Measurements from ENCODE around the gene NCAPG2.

The NCAPG2 gene

DNA sequence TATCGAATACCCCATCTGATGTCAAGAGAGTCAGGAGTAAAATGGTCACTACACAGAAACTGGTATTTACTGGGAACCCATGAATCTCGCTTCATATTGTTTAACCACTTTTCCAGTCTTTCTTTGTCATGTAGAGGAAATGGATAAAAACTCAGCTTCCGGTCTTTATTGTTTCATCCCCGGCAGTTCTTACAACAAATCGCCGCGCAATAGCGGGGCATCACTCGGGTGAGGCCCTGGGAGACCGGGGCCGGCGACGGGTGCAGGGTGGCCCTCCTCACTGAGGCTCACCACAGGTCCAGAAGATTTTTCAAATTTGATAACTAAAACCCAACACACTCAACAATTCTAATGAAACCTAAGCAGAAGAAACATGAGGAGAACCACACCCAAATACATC, 81.4 kb downstream of the NCAPG2 start:
- no peak for DNase-seq

DNA sequence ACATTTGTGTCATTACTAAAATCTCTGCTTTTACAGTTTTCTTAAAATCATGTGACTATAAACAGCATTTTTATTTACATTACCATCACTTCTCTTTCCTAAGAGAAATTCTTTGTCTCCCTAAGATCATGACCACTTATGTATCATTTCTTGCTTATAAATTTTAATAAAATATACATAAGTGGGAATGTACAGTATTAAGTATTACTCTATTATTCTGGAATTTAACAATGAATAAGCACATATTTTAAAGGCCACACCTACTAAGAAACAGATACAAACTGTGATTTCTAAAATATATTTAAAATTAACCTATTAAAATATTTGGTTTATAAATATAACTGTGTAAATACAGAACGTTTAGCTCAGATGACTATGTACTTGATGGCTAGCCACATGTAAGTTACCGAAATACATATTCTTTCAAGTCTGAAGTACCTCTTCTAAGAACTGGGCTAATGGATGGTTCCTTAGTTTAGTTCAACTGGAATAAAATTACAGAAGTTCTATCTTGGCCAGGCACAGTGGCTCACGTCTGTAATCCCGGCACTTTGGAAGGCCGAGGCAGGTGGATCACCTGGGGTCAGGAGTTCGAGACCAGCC, 83.7 kb downstream of the NCAPG2 start:
- DNase-seq, result no peak

DNA sequence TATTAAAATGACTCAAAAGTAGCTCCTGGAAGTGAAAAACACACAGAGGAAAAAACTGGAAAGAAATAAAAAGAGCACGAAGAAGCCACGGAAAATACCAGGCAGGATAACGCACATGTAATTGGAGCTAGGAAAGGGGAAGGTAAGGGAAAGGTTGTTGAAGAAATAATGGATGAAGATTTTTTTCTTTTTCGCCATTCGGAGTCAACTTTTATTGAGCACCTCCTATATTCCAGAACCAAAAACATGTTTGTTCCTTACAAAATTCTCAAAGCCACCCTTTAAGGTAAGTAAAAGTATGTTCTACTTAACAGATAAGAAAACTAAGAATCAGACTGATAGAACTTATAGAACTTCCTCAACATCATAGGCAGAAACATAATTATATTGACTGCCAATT, 84.2 kb downstream of the NCAPG2 start:
- no peak for DNase-seq

DNA sequence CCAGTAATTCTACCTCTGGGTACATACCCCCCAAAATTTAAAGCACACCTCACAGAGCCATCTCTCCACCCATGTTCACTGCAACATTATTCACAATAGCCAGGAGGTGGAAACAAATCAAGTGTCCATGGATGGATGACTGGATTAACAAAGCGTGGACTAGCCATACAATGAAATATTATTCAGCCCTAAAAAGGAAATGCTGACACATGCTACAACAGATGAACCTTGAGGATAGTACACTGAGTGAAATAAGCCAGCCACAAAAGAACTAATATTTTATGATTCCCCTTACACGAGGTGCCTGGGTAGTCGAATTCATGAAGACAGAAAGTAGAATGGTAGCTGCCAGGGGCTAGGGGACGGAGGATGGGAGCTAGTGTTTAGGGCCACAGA, 85.9 kb downstream of the NCAPG2 start:
- no peak for DNase-seq

DNA sequence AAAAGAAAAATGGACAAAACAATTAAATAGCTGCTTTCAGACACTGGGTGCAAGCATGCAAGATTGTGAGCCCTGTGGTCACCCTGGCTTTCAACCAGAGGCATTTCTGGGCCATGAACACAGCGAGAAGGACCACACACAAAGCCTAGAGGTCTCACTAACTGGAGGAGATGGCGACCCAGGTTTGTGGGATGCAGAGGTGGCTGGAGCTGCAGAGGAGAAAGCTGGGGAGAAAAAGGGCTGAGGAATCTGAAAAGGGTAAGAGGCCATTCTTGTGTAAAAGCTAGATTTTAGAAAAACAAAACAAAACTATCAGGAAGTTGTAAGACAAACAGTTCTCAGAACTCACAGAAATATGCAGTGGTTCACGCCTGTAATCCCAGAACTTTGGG, 86.9 kb downstream of the NCAPG2 start:
- DNase-seq, result no peak

DNA sequence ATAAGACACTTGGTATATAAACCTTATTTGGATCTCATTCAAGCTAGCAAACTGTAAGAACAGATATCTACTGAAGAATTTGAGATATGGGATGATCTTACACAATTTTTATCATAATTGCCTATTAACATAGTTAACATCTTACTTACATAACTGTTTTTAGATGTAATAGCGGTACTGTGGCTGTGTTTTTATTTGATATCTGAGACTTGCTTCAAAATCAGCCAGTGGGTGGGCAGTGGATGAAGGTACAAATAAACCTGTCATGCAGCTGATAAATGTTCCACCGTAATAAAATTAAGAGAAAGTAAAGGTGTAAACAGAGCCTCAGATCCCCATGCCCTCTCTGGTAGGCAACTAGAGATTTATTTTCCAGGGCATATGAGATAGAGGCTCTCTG, 88.6 kb downstream of the NCAPG2 start:
- DNase-seq, result no peak

DNA sequence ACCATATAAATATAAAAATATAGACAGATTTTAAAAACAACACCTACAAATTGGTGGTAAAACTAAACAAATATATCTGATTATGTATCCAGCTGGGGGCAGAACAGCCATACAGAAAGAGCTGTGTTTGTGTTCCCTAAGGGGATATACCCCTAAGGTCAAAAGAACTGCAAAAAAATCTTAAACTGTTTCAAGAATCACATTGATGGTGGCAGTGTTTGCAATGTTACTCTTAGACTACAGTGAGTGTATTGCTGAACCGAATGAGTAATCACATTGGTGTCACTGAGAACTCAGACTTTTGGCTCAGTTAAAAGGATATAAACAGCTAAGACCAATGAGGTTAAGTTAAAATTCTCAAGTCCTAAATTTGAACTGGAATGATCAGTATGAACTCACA, 89.9 kb downstream of the NCAPG2 start:
- DNase-seq, result no peak

DNA sequence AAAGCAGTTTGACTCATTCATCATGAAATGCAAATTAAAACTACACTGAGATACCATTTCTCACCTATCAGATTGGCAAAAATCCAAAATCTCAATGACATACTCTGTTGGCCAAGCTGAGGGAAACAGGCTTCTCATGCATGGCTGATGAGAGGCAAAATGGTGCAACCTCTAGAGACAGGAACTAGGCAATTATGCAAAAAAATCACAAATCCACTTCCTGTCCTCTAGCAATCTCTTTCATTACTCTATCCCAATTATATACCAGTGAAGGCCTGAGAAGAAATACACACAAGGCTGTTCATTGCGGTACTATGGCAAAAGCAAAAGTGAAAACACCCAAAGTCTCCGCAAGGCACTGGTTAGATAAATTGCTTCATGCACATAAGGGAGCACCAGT, 91.1 kb downstream of the NCAPG2 start:
- DNase-seq, result no peak

DNA sequence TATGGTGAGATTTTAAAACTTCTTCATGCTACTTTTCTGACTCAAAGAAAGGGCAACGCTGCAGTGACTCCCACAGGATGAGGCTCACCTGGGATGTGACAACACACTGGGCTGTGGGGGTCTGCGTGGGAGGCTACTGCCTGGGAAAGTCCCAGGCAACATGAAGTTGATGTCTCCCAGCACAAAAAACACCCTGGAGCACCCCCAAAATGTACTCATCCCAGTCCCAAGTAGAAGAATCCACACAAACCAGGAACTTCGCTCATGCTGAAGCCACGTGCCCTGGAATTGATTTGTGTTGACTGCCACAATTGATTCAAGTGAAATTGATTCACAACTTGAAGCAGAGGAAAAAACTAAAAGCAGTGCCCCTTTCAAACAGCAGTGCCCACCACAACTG, 92.1 kb downstream of the NCAPG2 start:
- no peak for DNase-seq

DNA sequence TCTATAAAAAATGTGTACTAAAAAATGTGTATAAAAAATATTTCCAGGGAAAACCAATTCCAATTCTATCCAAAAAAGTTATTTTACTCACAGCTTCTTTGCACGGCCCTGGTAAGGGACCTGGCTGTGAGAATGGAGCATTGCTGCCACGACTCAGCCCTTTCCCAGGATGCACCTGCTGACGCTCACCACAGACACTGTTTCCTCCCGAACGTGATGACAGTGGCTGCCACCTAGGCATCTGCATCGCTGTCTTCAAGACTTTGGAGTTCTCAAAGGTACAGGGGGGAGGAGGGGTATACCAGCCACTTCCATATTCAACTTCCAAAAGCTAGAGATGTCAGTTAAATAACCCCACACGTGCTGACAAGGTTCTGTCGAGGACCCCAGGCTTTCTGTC, 93.1 kb downstream of the NCAPG2 start:
- DNase-seq, result no peak

DNA sequence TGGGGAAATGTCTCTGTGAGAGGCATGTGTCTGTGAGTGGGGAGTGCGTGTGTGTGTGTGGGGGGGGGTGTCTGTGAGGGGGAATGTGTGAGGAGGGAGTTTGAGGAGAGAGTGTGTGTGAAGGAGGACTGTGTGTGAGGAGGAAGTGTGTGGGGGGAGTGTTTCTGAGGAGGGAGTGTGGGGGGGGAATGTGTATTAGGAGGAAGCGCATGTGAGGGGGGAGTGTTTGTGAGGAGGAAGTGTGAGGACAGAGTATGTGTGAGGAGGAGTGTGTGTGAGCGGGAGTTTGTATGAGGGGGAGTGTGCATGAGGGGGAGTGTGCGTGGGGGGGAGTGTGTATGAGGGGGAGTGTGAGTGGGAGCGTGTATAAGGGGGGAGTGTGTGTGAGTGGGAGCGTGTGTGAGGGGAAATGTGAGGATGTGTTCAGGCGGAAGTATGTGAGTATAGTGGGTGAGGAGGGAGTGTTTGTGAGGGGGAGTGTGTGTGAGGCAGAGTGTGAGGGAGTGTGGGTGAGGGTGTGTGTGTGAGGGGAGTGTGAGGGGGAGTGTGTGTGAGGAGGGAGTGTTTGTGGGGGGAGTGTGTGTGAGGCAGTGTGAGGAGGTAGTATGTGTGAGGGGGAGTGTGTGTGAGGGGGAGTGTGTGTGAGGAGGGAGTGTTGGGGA, 95.2 kb downstream of the NCAPG2 start:
- no peak for DNase-seq

DNA sequence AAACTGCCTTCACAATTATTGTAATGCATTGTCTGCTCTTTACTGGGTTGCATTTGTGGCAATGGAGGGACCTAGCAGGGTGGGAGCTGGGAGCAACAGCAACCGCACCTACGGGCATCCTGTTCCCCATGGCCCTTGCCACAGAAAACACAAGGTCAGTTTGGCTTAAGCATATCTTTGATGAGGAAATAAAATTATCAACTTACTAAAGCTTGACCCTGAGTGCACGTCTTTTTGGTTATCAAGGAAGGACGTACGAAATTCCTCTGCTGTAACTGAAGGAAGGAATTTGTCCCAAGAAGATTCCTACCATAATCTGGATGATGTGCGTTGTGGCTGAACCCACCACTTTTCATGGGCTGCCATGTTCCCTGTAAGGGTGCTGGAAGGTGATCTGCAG, 97.0 kb downstream of the NCAPG2 start:
- DNase-seq, result no peak

DNA sequence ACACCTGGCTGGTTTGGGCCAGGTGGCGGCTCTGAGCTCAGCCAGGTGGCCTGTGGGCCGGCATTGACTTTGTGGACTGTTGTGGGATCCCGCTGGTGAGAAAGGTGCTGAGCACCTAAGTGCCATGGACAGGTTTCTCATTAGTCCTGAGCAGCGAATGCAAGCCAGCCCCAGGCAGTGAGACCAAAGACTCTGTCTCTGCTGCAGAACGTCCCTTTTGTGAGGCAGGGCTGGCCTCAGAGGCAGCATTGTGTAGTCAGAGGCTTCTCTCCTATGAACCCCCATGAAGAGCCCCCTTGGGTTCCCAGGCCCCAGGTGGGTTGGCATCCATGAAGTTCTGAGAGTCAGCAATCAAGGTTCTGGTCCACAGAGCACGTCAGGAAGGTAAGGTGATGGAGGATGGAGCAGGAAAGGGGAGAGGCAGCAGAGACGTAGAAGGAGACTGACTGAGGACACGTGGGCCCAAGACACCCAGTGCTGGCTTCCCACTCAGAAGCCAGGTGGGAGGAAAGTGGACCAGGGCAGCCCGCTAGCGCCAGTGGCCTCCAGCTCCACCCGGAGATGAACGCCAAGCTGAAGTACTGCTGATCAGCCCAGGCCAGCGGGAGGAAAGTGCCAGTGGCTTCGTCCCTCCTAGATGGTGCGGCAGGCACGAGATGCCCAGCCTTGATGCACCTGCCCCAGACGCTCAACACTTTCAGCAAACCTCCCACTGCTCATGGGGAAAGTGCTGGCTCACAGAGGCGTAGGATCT, 97.8 kb downstream of the NCAPG2 start:
- DNase-seq, result no peak

DNA sequence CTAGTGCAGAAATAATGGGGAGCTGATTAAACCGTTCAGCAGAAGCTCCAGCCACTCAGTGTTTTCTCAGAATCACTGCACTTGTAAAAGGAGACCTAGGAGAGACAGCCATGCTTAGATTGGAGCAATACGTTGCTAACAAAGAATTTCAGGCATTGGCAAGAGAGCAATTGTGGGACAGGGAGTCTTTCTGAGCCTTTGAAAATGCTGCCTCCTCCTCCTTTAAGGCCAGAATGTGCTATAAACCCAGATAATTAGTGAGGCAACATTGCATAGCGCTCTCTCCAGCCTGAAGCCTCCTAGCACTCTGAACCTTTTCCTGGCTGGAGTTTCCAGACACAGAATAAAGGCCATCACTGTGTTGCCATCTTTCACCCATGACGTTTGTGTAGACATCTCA, 98.5 kb downstream of the NCAPG2 start:
- DNase-seq, result no peak

DNA sequence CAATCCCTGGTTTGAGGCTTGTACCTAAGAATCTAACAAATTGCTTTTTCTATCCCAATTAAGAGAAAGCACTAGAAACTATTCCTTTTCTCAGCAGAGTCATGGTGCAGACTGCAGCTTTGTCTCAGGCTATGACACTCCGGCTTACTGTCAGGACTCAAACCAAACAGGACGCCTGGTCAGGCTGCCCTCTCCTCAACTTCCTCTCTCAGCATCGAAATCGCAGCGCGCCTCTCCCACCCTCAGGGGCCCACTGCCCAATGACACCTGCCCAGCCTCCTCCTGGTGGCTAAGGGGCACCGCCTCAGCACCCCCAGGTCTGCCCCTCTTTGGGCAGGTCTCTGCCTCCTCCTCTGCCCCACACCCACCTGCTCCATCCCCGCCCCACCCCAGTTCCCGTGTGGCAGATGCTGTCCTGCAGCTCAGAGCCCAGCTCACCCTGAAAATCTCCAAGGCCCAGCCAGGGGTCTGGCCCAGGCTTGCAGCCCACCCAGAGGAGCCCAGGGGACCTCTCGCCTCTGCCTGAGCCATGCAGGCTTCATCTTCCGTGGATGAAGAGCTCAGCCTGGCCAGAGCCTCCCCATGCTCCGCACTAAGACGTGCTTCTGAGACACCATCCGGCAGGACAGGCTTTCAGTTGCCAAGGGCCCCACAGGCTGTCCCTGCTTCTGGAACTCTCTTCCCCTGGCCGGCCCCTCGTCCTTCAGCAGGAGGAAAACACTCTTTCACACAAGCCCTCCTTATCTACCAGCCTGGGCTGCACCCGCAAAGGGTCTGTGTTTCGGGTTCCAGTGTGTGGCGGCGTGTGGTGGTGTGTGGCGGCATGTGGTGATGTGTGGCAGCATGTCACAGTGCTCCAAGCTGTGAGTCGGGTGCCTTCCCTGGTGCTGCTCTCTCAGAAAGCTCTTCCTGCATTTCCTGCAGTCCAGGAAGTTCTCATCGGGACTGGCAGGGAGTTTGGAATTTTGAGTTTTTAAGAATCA, 100.5 kb downstream of the NCAPG2 start:
- DNase-seq, result no peak

DNA sequence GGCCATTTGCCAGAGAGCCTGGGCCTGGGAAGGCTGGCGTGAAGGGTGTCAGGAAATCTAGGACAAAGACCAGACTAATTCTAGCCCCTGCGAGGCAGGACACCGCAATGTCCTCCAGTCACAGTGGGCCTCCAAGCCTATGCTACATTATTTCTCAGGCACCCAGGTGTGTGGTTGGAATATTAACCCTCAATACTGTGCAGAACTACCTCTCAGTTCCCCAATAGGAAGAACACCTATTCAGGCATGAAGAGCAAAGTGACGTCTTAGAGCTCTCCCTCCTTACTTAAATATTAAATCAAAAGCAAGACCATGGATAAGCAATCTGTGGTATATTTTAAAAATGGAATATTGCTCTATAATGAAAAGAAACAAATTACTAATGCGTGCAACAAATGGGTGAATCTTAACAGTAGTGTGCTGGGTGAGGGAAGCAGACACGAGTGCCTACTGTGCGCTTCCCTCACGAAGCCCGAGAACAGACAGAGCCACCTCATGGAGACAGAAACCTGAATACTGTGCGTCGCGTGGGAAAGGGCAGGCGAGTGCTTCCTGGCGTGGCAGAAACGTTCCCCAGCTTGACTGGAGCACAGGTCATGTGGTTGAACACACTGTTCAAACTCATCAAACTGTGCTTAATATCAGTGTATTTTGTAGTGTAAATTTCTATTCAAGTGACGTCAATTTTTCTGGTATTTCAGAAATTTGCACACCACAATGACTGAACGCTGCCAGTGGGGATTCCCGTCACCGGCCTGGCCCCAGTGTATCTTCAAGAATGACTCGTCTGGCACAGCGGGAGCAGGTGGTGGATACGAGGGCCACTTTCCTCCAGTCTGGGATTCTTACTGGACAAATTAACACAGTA, 101.5 kb downstream of the NCAPG2 start:
- no peak for DNase-seq

DNA sequence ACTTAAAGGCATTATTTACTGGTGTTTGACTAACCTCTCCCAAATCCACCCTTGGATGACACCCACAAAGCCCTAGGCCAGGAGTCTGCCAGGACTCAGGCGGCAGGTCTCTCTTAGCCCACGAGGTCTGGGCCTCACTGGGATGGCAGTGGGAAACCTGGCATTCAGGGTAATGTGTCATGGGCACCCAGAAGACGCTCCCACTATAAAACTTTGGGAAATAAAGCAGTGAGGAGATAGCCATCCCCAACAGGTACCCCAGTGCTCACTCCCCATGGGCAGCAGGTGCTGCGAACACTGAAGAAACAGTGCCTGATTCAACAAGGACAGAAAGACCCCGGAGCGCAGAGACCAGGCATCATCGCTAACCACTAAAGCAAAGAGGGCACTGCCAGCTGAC, 102.6 kb downstream of the NCAPG2 start:
- DNase-seq, result no peak

DNA sequence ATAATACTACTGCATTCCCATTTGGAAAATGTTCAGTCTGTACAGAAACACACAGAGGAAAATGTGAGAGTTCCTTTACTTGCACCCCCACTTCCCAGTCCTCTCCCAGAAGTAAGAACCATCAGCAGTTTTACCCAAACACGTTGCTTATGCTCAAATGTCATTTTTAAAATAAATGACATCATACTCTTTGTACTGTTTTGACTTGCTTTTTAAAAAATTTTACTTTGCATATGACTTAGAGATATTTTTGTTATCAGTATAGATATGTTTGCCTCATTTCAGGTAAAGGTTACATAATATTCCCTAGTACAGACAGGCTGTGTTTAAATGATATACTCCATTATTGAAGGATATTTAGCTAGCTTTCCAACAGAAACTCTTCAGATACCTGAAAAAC, 103.5 kb downstream of the NCAPG2 start:
- no peak for DNase-seq

DNA sequence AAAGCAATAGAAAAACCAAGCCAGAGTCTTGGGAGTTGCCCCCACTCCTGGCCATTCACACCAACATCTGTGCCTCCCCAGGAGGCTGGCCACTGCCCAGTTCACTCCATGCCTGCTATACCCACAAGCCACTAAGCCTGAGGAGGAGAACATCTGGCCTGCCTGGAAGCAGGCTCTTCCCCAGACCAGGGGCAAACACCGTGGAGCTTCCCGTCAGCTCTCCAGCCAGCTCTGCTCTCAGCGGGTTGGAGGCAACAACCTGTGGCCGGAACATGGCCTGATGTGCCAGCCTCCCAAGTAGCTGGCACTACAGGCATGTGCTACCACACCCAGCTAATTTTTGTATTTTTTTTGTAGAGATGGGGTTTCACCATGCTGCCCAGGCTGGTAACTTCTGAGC, 107.9 kb downstream of the NCAPG2 start:
- DNase-seq, result no peak

DNA sequence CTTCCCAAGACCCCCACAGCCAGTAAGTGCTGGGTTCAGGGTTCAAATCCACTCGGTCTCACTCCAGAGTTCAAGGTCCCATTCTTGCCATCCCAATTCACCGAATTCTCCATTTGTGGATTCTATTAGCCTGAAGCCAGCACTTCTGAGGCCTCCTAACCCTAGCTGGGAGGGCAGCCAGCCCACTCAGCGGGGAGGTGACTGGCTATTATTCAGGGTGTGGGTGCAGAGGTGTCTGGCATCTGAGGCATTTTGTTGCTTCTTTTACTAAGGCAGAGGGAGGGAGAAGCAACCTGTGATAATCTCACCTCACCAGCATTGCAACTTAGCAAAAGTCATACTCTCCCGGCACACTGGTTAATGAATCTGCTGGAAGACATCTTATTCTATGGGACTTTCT, 108.3 kb downstream of the NCAPG2 start:
- DNase-seq, result no peak

DNA sequence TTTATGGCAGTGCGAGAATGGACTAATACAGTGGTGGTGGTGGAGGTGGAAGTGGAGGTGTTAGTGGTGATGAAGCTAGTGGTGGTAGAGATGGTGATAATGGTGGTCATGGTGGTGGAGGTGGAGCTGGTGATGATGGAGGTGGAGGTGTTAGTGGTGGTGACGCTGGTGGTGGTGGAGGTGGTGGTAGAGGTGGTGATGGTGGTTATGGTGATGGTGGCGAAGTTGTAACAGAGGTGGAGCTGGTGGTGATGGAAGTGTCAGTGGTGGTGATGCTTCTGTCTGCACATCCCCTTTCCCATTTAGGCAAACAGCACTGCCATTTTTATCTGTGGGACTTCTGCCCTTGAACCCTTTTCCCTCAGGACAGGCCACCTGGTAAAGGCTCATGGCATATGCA, 109.5 kb downstream of the NCAPG2 start:
- no peak for DNase-seq

DNA sequence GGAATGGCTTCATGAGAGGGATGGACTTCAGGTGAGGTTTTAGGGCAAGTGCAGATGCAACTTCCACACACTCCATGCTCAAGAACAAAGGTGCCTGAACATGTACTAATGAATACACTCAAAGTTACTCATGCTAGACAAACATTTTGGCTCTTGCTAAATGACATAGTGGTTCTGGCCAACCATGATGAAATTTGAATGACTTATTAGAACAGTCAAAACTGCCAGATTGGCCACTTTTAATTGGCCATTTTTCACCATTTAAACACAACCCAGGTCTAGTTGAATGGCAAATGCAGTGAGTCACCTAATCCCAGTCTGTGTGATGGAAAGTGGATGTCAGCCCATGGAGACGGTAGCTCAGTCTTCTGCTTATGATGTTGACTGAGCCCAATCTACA, 112.1 kb downstream of the NCAPG2 start:
- no peak for DNase-seq

Measured in activated CD8-positive, alpha-beta memory T cell treated with anti-CD3 and anti-CD28 coated beads for 24 hours (primary cell).